ENCODE data around the gene ZNF180.
A peak's percentile ranks its signal among the peaks of the same experiment; 100 is the strongest.

GRCh38 chr19:44499962-44500949 is at the start of gene ZNF180:
- TF ChIP-seq, protein P1, sequence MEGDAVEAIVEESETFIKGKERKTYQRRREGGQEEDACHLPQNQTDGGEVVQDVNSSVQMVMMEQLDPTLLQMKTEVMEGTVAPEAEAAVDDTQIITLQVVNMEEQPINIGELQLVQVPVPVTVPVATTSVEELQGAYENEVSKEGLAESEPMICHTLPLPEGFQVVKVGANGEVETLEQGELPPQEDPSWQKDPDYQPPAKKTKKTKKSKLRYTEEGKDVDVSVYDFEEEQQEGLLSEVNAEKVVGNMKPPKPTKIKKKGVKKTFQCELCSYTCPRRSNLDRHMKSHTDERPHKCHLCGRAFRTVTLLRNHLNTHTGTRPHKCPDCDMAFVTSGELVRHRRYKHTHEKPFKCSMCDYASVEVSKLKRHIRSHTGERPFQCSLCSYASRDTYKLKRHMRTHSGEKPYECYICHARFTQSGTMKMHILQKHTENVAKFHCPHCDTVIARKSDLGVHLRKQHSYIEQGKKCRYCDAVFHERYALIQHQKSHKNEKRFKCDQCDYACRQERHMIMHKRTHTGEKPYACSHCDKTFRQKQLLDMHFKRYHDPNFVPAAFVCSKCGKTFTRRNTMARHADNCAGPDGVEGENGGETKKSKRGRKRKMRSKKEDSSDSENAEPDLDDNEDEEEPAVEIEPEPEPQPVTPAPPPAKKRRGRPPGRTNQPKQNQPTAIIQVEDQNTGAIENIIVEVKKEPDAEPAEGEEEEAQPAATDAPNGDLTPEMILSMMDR (IDR thresholded peaks at IDR 0.05): peak in 5 of 6 experiments; percentile 47 to 82 (median 48)
- peak in 3 of 4 donors; percentile 27 to 73 (median 70) for TF ChIP-seq POLR2A (IDR thresholded peaks at IDR 0.05)
